Thymus (tissue), 11 donors: Measurements from ENCODE around the gene RPS6KB1. TPM values are rescaled to one million over a fixed set of nuclear protein-coding genes. Genes with fewer than 3 reads are reported as not detected.
A peak's percentile ranks its signal among the peaks of the same experiment; 100 is the strongest.

Experiments used
- DNase-seq, 9 donors: peaks; one replicate each; pipeline ENCODE4 v3.0.0-alpha.2; 2013; ENCODE audit warnings: low spot score in 9 of 9, low read depth in 6 of 9, missing footprints in 1 of 9
- H3K27ac ChIP-seq, 2 donors: one replicate each; pipeline ENCODE4 v1.5.1; 2013; ENCODE audit warnings: control low read depth in 1 of 2, low read depth in 1 of 2, low read length in 1 of 2, mild to moderate bottlenecking in 1 of 2, moderate library complexity in 1 of 2
- H3K27me3 ChIP-seq, 2 donors: one replicate each; pipeline ENCODE4 v1.5.1; 2013; ENCODE audit warnings: low read length in 1 of 2; ENCODE audit not compliant: control insufficient read depth in 2 of 2, insufficient read depth in 1 of 2
- H3K36me3 ChIP-seq, 2 donors: one replicate each; pipeline ENCODE4 v1.5.1; 2013; ENCODE audit warnings: low read length in 1 of 2, mild to moderate bottlenecking in 1 of 2, moderate library complexity in 1 of 2; ENCODE audit not compliant: control insufficient read depth in 2 of 2, insufficient read depth in 2 of 2
- H3K4me1 ChIP-seq, 2 donors: one replicate each; pipeline ENCODE4 v1.5.1; 2013; ENCODE audit warnings: low read length in 2 of 2; ENCODE audit not compliant: control insufficient read depth in 2 of 2, insufficient read depth in 2 of 2
- H3K4me3 ChIP-seq, 2 donors: one replicate each; pipeline ENCODE4 v1.5.1; 2013; ENCODE audit warnings: low read length in 2 of 2, control low read depth in 1 of 2, mild to moderate bottlenecking in 1 of 2
- H3K9me3 ChIP-seq, 2 donors: one replicate each; pipeline ENCODE4 v1.5.1; 2013; ENCODE audit warnings: low read length in 1 of 2, mild to moderate bottlenecking in 1 of 2; ENCODE audit not compliant: control insufficient read depth in 2 of 2, insufficient read depth in 1 of 2
- WGBS: extraction: QIAGEN DNeasy Blood & Tissue Kit; methylation state at CpG from one replicate; pipeline ENCODE4 v1.1.7; 2013; 5-methylcytosine and 5-hydroxymethylcytosine counted together
- polyA plus RNA-seq: library from polyadenylated mRNA; stranded (reverse); fragments of 200-250 nt; gene quantifications from one replicate; pipeline ENCODE4 v1.2.3, GENCODE V29; 2013
- total RNA-seq: library from RNA; stranded (reverse); fragments of 120-200 nt; gene quantifications from one replicate; pipeline ENCODE4 v1.2.4, GENCODE V29; 2013
- donor health status: healthy.

RPS6KB1 gene
- total and polyA plus RNA-seq, 2 donors: 18.8 to 19.3 TPM

DNA sequence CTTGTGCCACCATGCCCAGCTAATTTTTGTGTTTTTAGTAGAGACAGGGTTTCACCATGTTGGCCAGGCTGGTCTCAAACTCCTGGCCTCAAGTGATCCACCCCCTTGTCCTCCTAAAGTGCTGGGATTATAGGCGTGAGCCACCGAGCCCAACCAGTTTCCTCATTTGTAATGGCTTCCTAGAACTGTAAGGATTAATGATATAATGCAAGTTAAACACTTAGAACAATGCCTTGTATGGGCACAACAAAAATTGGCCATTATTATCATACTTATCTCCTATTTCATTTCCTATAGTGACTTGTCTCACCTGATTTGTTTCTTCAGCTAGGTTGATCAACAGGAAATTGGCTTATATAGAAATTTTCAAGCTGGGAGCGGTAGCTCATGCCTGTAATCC, 14.3 kb upstream of the RPS6KB1 start:
- Histone ChIP-seq H3K27me3 (no peaks in the 10 kb centered on the region), H3K4me3 (no peak overlapping the region), H3K36me3 (peaks cover 34 to 41% of the 10 kb centered on the region in 2 donors), H3K9me3 (no peaks in the 10 kb centered on the region), H3K4me1 (no peaks in the 10 kb centered on the region), H3K27ac (no peak overlapping the region)
- no peak for DNase-seq
- WGBS: 99% methylated on average over 3 of the region's 3 CpGs

DNA sequence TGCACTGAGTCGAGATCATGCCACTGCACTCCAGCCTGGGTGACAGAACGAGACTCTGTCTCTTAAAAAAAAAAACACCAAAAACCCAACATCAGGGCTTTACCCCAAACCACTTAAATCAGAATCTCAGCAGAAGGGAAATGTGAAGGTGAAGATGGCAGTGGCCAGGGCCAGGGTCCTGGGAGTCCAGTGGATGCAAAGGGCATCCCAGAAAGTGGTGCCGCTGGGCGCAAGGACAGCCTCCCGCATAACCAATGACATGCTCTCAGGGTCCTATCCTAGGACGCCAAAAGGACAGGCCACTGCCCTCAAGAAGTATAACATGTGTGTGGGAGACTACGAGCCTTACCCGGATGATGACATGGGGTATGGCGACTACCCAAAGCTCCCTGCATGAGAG, 8.1 kb upstream of the RPS6KB1 start:
- Histone ChIP-seq H3K27ac (no peak overlapping the region), H3K4me1 (no peaks in the 10 kb centered on the region), H3K36me3 (peaks cover 21 to 22% of the 10 kb centered on the region in 2 donors)

DNA sequence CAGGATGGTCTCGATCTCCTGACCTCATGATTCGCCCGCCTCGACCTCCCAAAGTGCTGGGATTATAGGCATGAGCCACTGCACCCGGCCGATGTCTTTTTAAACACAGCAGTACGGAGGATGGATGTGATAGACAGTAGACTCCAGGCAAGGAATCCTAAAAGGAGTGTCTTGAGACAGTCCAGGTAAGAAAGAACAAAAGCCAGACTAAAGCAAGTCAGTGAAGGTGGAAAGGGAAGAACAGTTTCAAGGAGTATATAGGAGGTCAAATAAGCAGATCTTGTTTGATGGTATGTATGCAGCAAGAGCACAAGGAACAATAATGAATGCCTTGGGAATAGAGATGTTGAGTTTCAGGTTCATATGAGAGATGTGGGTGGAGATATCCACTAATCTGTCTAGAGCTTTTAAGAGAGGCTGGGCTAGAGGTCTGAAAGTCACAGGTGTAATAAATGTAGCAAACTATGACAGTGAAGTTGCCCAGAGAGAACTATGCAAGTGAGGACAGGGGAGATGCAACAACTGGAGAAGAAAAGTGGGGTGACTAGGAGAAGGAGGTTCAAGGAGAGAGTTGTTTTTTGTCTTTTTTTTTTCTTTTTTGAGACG, 4.7 kb upstream of the RPS6KB1 start:
- peaks cover 3 to 6% of the 10 kb centered on the region in 2 donors for H3K4me1 ChIP-seq
- peaks cover 0 to 3% of the 10 kb centered on the region in 2 donors for H3K9me3 ChIP-seq
- H3K4me3 ChIP-seq: no peak overlapping the region
- H3K36me3 ChIP-seq: peaks cover 12 to 14% of the 10 kb centered on the region in 2 donors
- 98% methylated on average over 8 of the region's 8 CpGs for WGBS
- H3K27me3 ChIP-seq: no peaks in the 10 kb centered on the region
- DNase-seq: no peak
- no peak overlapping the region for H3K27ac ChIP-seq

More for the DNA sequence above, 8.1 kb upstream of the RPS6KB1 start:
- 98% methylated on average over 9 of the region's 9 CpGs for WGBS
- no peak overlapping the region for H3K4me3 ChIP-seq
- no peak for DNase-seq
- no peaks in the 10 kb centered on the region for H3K9me3 ChIP-seq
- no peaks in the 10 kb centered on the region for H3K27me3 ChIP-seq

DNA sequence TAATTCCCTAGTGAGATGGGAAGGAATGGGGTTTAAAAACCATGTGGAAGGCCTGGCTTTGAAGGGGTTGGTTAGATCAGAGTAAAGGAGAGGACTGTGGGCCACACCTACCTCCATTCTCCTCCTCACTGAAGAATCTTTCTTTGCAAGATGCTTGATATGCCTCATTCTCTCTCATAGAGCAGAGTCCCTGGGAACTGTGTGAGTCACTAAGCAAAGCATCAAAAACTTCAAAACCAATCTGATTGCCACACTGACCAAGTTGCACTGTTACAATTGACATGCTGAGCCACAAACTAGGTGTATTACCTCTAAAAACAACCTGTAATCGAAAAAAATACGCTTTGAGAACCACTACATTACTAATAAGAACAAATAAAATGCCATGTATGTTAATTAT, 2.2 kb upstream of the RPS6KB1 start:
- Histone ChIP-seq H3K4me3 (no peak overlapping the region), H3K27ac (no peak overlapping the region), H3K4me1 (peaks cover 11 to 15% of the 10 kb centered on the region in 2 donors), H3K9me3 (peaks cover 0 to 6% of the 10 kb centered on the region in 2 donors), H3K36me3 (peaks cover 3 to 6% of the 10 kb centered on the region in 2 donors), H3K27me3 (no peaks in the 10 kb centered on the region)
- DNase-seq: no peak
- 97% methylated on average over 2 of the region's 2 CpGs for WGBS

- Histone ChIP-seq H3K27ac (peak overlapping the region; percentile 8 to 58), H3K4me3 (peak overlapping the region; percentile 90 to 91), H3K4me1 (peaks cover 11 to 15% of the 10 kb centered on the region in 2 donors), H3K27me3 (no peaks in the 10 kb centered on the region), H3K36me3 (peaks cover 2 to 3% of the 10 kb centered on the region in 2 donors), H3K9me3 (peaks cover 0 to 6% of the 10 kb centered on the region in 2 donors)
- WGBS: 12% methylated on average over 25 of the region's 25 CpGs
- DNase-seq: no peak
These were observed 534 bp upstream of the RPS6KB1 start for GRCh38 chr17:59892251-59892923.

- no peaks in the 10 kb centered on the region for H3K27me3 ChIP-seq
- peaks cover 0 to 2% of the 10 kb centered on the region in 2 donors for H3K36me3 ChIP-seq
- peak overlapping the region; percentile 91 to 92 for H3K27ac ChIP-seq
- WGBS: 1% methylated on average over 11 of the region's 11 CpGs
- peak in 4 of 9 donors; percentile 29 to 69 (median 38) for DNase-seq
- H3K4me1 ChIP-seq: peaks cover 11 to 15% of the 10 kb centered on the region in 2 donors
- H3K9me3 ChIP-seq: peaks cover 0 to 6% of the 10 kb centered on the region in 2 donors
- peak overlapping the region; percentile 90 to 91 for H3K4me3 ChIP-seq
These were observed 767 bp downstream of the RPS6KB1 start for GRCh38 chr17:59893676-59894100.

DNA sequence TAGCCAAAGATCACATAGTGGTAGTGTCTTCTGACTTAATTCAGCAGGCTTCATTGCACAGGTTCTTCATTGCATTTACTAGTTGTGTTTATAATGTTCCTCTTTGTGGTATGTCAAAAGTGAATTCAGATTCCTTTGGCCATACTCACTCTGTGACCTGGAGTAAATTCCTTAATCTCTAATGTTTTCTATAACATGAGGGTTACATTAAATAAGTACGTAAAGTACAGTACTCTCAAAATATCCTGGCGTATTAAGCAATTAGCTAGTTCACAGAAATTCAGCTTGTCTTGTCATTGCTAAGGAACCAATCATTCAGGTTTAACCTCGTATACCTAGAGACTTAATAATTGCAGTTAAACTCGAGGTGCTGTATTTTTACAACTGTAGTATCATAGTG, 4.2 kb downstream of the RPS6KB1 start:
- Histone ChIP-seq H3K27me3 (no peaks in the 10 kb centered on the region), H3K27ac (no peak overlapping the region), H3K36me3 (no peaks in the 10 kb centered on the region), H3K9me3 (peaks cover 0 to 6% of the 10 kb centered on the region in 2 donors), H3K4me3 (no peak overlapping the region), H3K4me1 (peaks cover 8 to 11% of the 10 kb centered on the region in 2 donors)
- 97% methylated on average over 4 of the region's 4 CpGs for WGBS
- DNase-seq: no peak

DNA sequence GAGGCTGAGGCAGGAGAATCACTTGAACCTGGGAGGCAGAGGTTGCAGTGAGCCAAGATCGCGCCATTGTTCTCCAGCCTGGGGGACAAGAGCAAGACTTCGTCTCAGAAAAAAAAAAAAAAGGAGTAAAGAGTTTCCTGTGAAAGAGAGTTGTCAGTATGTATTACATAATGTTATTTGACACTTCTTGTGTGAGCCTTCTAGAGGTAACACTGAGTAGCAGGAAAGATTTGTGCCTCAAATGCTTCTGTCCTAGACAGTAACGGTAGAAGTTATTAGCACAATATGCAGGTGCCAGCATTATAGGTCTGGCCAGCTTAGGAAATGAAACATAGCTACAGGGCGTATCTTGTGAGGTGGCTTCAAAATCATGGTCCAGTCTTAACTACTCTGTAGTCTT, 6.2 kb downstream of the RPS6KB1 start:
- H3K27me3 ChIP-seq: no peaks in the 10 kb centered on the region
- H3K4me1 ChIP-seq: peaks cover 4 to 6% of the 10 kb centered on the region in 2 donors
- peak in 1 of 9 donors; percentile 27 for DNase-seq
- no peaks in the 10 kb centered on the region for H3K36me3 ChIP-seq
- no peak overlapping the region for H3K4me3 ChIP-seq
- H3K27ac ChIP-seq: no peak overlapping the region
- 94% methylated on average over 5 of the region's 5 CpGs for WGBS
- H3K9me3 ChIP-seq: no peaks in the 10 kb centered on the region

- DNase-seq: no peak
- WGBS: 98% methylated on average over 8 of the region's 8 CpGs
- no peaks in the 10 kb centered on the region for H3K4me1 ChIP-seq
- H3K36me3 ChIP-seq: peaks cover under 1 to 2% of the 10 kb centered on the region in 2 donors
- no peaks in the 10 kb centered on the region for H3K9me3 ChIP-seq
- H3K27me3 ChIP-seq: no peaks in the 10 kb centered on the region
- H3K4me3 ChIP-seq: no peak overlapping the region
- no peak overlapping the region for H3K27ac ChIP-seq
These were observed 8.7 kb downstream of the RPS6KB1 start for GRCh38 chr17:59901604-59902003.
